Hepatocyte (in vitro differentiated cells): ENCODE measurements around the gene SYCE1L. TPM values are rescaled to one million over a fixed set of nuclear protein-coding genes. Genes with fewer than 3 reads are reported as not detected.

Experiments
- DNase-seq: peaks from one replicate; pipeline ENCODE4 v3.0.0-alpha.2; 2016; ENCODE audit warnings: low spot score
- H2AFZ ChIP-seq: fragments of 200-600 bp; sonication (generic); 2 replicates; pipeline ENCODE4 v1.6.0; 2016; ENCODE audit warnings: antibody characterized with exemption, mild to moderate bottlenecking
- H3K27ac ChIP-seq: fragments of 200-600 bp; sonication (generic); 2 replicates; pipeline ENCODE4 v1.5.1; 2016; ENCODE audit warnings: mild to moderate bottlenecking
- H3K27me3 ChIP-seq: fragments of 200-600 bp; sonication (generic); 2 replicates; pipeline ENCODE4 v1.6.1; 2016
- H3K36me3 ChIP-seq: fragments of 200-600 bp; sonication (generic); replicated peaks from 2 replicates; pipeline ENCODE4 v1.5.1; 2016; ENCODE audit warnings: low read depth; ENCODE audit not compliant: insufficient read depth
- H3K4me1 ChIP-seq: fragments of 200-600 bp; sonication (generic); 2 replicates; pipeline ENCODE4 v1.5.1; 2016; ENCODE audit warnings: mild to moderate bottlenecking, moderate library complexity; ENCODE audit not compliant: insufficient read depth
- H3K4me2 ChIP-seq: fragments of 200-600 bp; sonication (generic); 2 replicates; pipeline ENCODE4 v1.6.0; 2016
- H3K4me3 ChIP-seq: fragments of 200-600 bp; sonication (generic); 2 replicates; pipeline ENCODE4 v1.5.1; 2016; ENCODE audit warnings: mild to moderate bottlenecking
- H3K79me2 ChIP-seq: fragments of 200-600 bp; sonication (generic); 2 replicates; pipeline ENCODE4 v1.6.0; 2017; ENCODE audit warnings: mild to moderate bottlenecking
- H3K9me2 ChIP-seq: fragments of 200-600 bp; sonication (generic); replicated peaks from 2 replicates; pipeline ENCODE4 v1.6.0; 2017; ENCODE audit warnings: mild to moderate bottlenecking; ENCODE audit not compliant: insufficient read depth
- H3K9me3 ChIP-seq: fragments of 200-600 bp; sonication (generic); 2 replicates; pipeline ENCODE4 v1.5.1; 2016; ENCODE audit warnings: low read depth, mild to moderate bottlenecking
- H4K20me1 ChIP-seq: fragments of 200-600 bp; sonication (generic); 2 replicates; pipeline ENCODE4 v1.6.0; 2016; ENCODE audit warnings: mild to moderate bottlenecking; ENCODE audit not compliant: insufficient read depth, poor library complexity, severe bottlenecking
- CTCF ChIP-seq: fragments of 200-600 bp; sonication (generic); IDR thresholded peaks from 2 replicates; pipeline ENCODE4 v1.5.1; 2016; ENCODE audit warnings: antibody characterized with exemption, mild to moderate bottlenecking; ENCODE audit not compliant: poor library complexity
- EZH2 ChIP-seq: fragments of 200-600 bp; sonication (generic); IDR thresholded peaks from 2 replicates; pipeline ENCODE4 v1.6.1; 2016; ENCODE audit warnings: antibody characterized with exemption, mild to moderate bottlenecking, borderline replicate concordance
- EZH2phosphoT487 ChIP-seq: fragments of 200-600 bp; sonication (generic); IDR thresholded peaks from one replicate; pipeline ENCODE4 v1.6.1; 2018; ENCODE audit warnings: antibody characterized with exemption, mild to moderate bottlenecking, low read depth, moderate library complexity; ENCODE audit not compliant: unreplicated experiment, severe bottlenecking
- WGBS: methylation state at CpG from one replicate; pipeline ENCODE4 v1.1.6; 2016; ENCODE audit warnings: low lambda C conversion rate; ENCODE audit errors: missing lambda C conversion rate; 5-methylcytosine and 5-hydroxymethylcytosine counted together
- polyA plus RNA-seq: library from polyadenylated mRNA; unstranded; fragments of >200 nt; fragmentation: Nextera tagmentation; extraction: Ambion mirVana; gene quantifications from 2 replicates; pipeline ENCODE4 v1.2.1, GENCODE V29; 2016
- total RNA-seq: library from RNA; depleted of rRNA; stranded (reverse); fragments of >200 nt; gene quantifications from 2 replicates; pipeline ENCODE4 v1.2.3, GENCODE V29; 2014

Gene SYCE1L
- total and polyA plus RNA-seq, 2 experiments from 2014 or later, result 2.6 to 8.2 TPM

- Histone ChIP-seq H3K4me3 (peak overlapping the region; percentile 88), H2AFZ (peak overlapping the region; percentile 99), H3K27me3 (no peaks in the 10 kb centered on the region), H4K20me1 (no peaks in the 10 kb centered on the region), H3K4me2 (peak overlapping the region; percentile 96), H3K27ac (peak overlapping the region; percentile 95), H3K9me3 (no peaks in the 10 kb centered on the region), H3K36me3 (no peaks in the 10 kb centered on the region), H3K9me2 (no peaks in the 10 kb centered on the region), H3K79me2 (no peaks in the 10 kb centered on the region), H3K4me1 (no peaks in the 10 kb centered on the region)
- WGBS, result 2% methylated on average over 14 of the region's 66 CpGs
- peak; percentile 87 for DNase-seq
- TF ChIP-seq CTCF (no peak), EZH2 (no peak), EZH2phosphoT487 (no peak)
Measured at GRCh38 chr16:77211880-77212740, 12.9 kb downstream of the SYCE1L start.

GRCh38 chr16:77212741-77213541 lies 13.7 kb downstream of the SYCE1L start:
- H3K4me3 ChIP-seq, result peak overlapping the region; percentile 88
- no peaks in the 10 kb centered on the region for H3K9me3 ChIP-seq
- H2AFZ ChIP-seq, result peak overlapping the region; percentile 99
- WGBS, result 38% methylated on average over 38 of the region's 62 CpGs
- no peaks in the 10 kb centered on the region for H4K20me1 ChIP-seq
- peak overlapping the region; percentile 96 for H3K4me2 ChIP-seq
- DNase-seq, result peak; percentile 84
- no peaks in the 10 kb centered on the region for H3K79me2 ChIP-seq
- TF ChIP-seq CTCF, result no peak
- no peak for TF ChIP-seq EZH2phosphoT487
- no peak for TF ChIP-seq EZH2
- no peaks in the 10 kb centered on the region for H3K9me2 ChIP-seq
- peak overlapping the region; percentile 95 for H3K27ac ChIP-seq
- H3K4me1 ChIP-seq, result no peaks in the 10 kb centered on the region
- H3K36me3 ChIP-seq, result no peaks in the 10 kb centered on the region
- H3K27me3 ChIP-seq, result no peaks in the 10 kb centered on the region

GRCh38 chr16:77213542-77214106 lies 14.4 kb downstream of the SYCE1L start:
- Histone ChIP-seq H3K4me2 (peak overlapping the region; percentile 96), H3K79me2 (no peaks in the 10 kb centered on the region), H3K27ac (no peak overlapping the region), H3K36me3 (no peaks in the 10 kb centered on the region), H3K9me2 (no peaks in the 10 kb centered on the region), H2AFZ (no peak overlapping the region), H3K4me3 (no peak overlapping the region), H3K4me1 (no peaks in the 10 kb centered on the region), H3K27me3 (no peaks in the 10 kb centered on the region), H4K20me1 (no peaks in the 10 kb centered on the region), H3K9me3 (no peaks in the 10 kb centered on the region)
- TF ChIP-seq EZH2phosphoT487 (no peak), CTCF (no peak), EZH2 (no peak)
- 93% methylated on average over 15 of the region's 15 CpGs for WGBS
- no peak for DNase-seq
